Neural progenitor cell (in vitro differentiated cells): ENCODE results near the gene TMEM121B. TPM values are rescaled to one million over a fixed set of nuclear protein-coding genes. Genes with fewer than 3 reads are reported as not detected.

Experiments
- DNase-seq: peaks from one replicate; pipeline ENCODE4 v3.0.0-alpha.2; 2016; ENCODE audit warnings: low spot score
- H2AFZ ChIP-seq: fragments of 200-600 bp; sonication (generic); replicated peaks from 2 replicates; pipeline ENCODE4 v1.6.1; 2016; ENCODE audit warnings: antibody characterized with exemption
- H3F3A ChIP-seq: fragments of 200-600 bp; sonication (generic); 2 replicates; pipeline ENCODE4 v1.6.1; 2016; ENCODE audit warnings: antibody characterized with exemption, low read depth
- H3K27ac ChIP-seq: fragments of 200-600 bp; sonication (generic); 2 replicates; pipeline ENCODE4 v1.5.1; 2016; ENCODE audit warnings: mild to moderate bottlenecking
- H3K27me3 ChIP-seq: fragments of 200-600 bp; sonication (generic); 2 replicates; pipeline ENCODE4 v1.6.1; 2016; ENCODE audit warnings: mild to moderate bottlenecking, moderate library complexity
- H3K36me3 ChIP-seq: fragments of 200-600 bp; sonication (generic); 2 replicates; pipeline ENCODE4 v1.5.1; 2016
- H3K4me1 ChIP-seq: fragments of 200-600 bp; sonication (generic); 2 replicates; pipeline ENCODE4 v1.6.1; 2016; ENCODE audit warnings: mixed run types
- H3K4me2 ChIP-seq: fragments of 200-600 bp; sonication (generic); 2 replicates; pipeline ENCODE4 v1.6.1; 2016
- H3K4me3 ChIP-seq: fragments of 200-600 bp; sonication (generic); 2 replicates; pipeline ENCODE4 v1.5.1; 2016
- H3K79me2 ChIP-seq: fragments of 200-600 bp; sonication (generic); 2 replicates; pipeline ENCODE4 v1.6.1; 2016; ENCODE audit warnings: low read depth
- H3K9ac ChIP-seq: fragments of 200-600 bp; sonication (generic); 2 replicates; pipeline ENCODE4 v1.6.1; 2016
- H3K9me3 ChIP-seq: fragments of 200-600 bp; sonication (generic); 2 replicates; pipeline ENCODE4 v1.5.1; 2016; ENCODE audit warnings: low read depth
- H4K20me1 ChIP-seq: fragments of 200-600 bp; sonication (generic); 2 replicates; pipeline ENCODE4 v1.6.1; 2016; ENCODE audit warnings: low read depth
- H3K27ac Mint-ChIP-seq: 3 replicates; pipeline ENCODE4 v1.8.0; 2021; ENCODE audit warnings: mixed read lengths
- H3K27me3 Mint-ChIP-seq: 2 replicates; pipeline ENCODE4 v1.8.0; 2022; ENCODE audit warnings: low read depth, mild to moderate bottlenecking, inconsistent platforms, moderate library complexity, mixed read lengths; ENCODE audit not compliant: insufficient read depth
- H3K36me3 Mint-ChIP-seq: 3 replicates; pipeline ENCODE4 v1.8.0; 2021; ENCODE audit warnings: mixed read lengths
- H3K4me1 Mint-ChIP-seq: 3 replicates; pipeline ENCODE4 v1.8.0; 2021; ENCODE audit warnings: mixed read lengths
- H3K4me3 Mint-ChIP-seq: 3 replicates; pipeline ENCODE4 v1.8.0; 2021; ENCODE audit warnings: mild to moderate bottlenecking, moderate library complexity, mixed read lengths
- H3K9me3 Mint-ChIP-seq: 3 replicates; pipeline ENCODE4 v1.8.0; 2020; ENCODE audit warnings: mixed read lengths
- CTCF ChIP-seq: fragments of 200-600 bp; sonication (generic); IDR thresholded peaks from 2 replicates; pipeline ENCODE4 v1.5.1; 2017; ENCODE audit warnings: antibody characterized with exemption, mild to moderate bottlenecking
- EZH2 ChIP-seq: fragments of 200-600 bp; sonication (generic); IDR thresholded peaks from 2 replicates; pipeline ENCODE4 v1.6.1; 2017; ENCODE audit warnings: antibody characterized with exemption, mild to moderate bottlenecking, moderate library complexity
- EZH2phosphoT487 ChIP-seq: fragments of 200-600 bp; sonication (generic); IDR thresholded peaks from 2 replicates; pipeline ENCODE4 v1.6.1; 2017; ENCODE audit warnings: antibody characterized with exemption
- total RNA-seq: library from RNA; depleted of rRNA; stranded (reverse); fragments of >200 nt; gene quantifications from 2 replicates; pipeline ENCODE4 v1.2.3, GENCODE V29; 2015; ENCODE audit warnings: low replicate concordance

Gene TMEM121B
- total RNA-seq, 1 donor from 2014 or later, result 2.8 TPM

GRCh38 chr22:17155941-17156340, 34.8 kb upstream of the TMEM121B start:
- H4K20me1 ChIP-seq, result peaks cover 71% of the 10 kb centered on the region
- peaks cover 13% of the 10 kb centered on the region for H3K4me1 ChIP-seq
- H3K9me3 ChIP-seq, result no peaks in the 10 kb centered on the region
- H3K79me2 ChIP-seq, result peaks cover 72% of the 10 kb centered on the region
- H3K4me2 ChIP-seq, result peak overlapping the region; percentile 31
- H3K27me3 Mint-ChIP-seq, result no peaks in the 10 kb centered on the region
- peaks cover 23% of the 10 kb centered on the region for H3K4me1 Mint-ChIP-seq
- no peak overlapping the region for H3K4me3 ChIP-seq
- no peak overlapping the region for H3K9ac ChIP-seq
- TF ChIP-seq EZH2phosphoT487 (no peak), CTCF (no peak), EZH2 (no peak)
- no peak overlapping the region for H3K27ac ChIP-seq
- H3K36me3 Mint-ChIP-seq, result peaks cover 10% of the 10 kb centered on the region
- H3K27me3 ChIP-seq, result no peaks in the 10 kb centered on the region
- H3K9me3 Mint-ChIP-seq, result no peaks in the 10 kb centered on the region
- no peak overlapping the region for H3K27ac Mint-ChIP-seq
- H2AFZ ChIP-seq, result no peak overlapping the region
- no peaks in the 10 kb centered on the region for H3K36me3 ChIP-seq
- peaks cover 19% of the 10 kb centered on the region for H3F3A ChIP-seq
- DNase-seq, result no peak
- H3K4me3 Mint-ChIP-seq, result no peak overlapping the region

DNA sequence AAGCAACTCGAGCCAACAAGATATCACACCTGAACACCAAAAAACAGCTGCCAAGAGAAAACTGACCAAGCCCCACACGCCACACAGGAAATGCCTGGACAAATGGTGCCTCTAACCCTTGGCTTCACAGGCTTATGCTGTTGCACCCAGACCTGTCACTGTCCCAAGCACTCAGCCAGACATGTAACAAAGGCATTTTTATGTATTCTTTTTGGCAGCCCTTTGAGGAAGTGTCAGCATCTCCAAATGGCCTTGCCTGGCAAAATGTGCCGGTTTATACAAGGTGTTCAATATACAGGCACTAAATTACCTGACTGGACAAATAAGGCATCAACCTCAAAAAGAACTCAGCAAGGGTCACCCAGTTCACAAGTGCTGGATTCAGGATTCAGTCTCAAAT, 31.8 kb upstream of the TMEM121B start:
- H3K27ac Mint-ChIP-seq, result no peak overlapping the region
- Histone ChIP-seq H3K9ac (no peak overlapping the region), H3K79me2 (peaks cover 97% of the 10 kb centered on the region), H3F3A (peaks cover 8% of the 10 kb centered on the region), H4K20me1 (peaks cover 89% of the 10 kb centered on the region), H3K4me1 (peaks cover 5% of the 10 kb centered on the region), H3K4me2 (no peak overlapping the region), H3K4me3 (no peak overlapping the region), H3K27me3 (no peaks in the 10 kb centered on the region), H2AFZ (no peak overlapping the region), H3K36me3 (no peaks in the 10 kb centered on the region), H3K27ac (no peak overlapping the region), H3K9me3 (no peaks in the 10 kb centered on the region)
- H3K9me3 Mint-ChIP-seq, result no peaks in the 10 kb centered on the region
- peaks cover 7% of the 10 kb centered on the region for H3K36me3 Mint-ChIP-seq
- no peak overlapping the region for H3K4me3 Mint-ChIP-seq
- no peaks in the 10 kb centered on the region for H3K27me3 Mint-ChIP-seq
- peaks cover 13% of the 10 kb centered on the region for H3K4me1 Mint-ChIP-seq
- no peak for DNase-seq
- TF ChIP-seq CTCF (no peak), EZH2phosphoT487 (no peak), EZH2 (no peak)

GRCh38 chr22:17152340-17152739, 31.2 kb upstream of the TMEM121B start:
- no peak for DNase-seq
- Mint-ChIP-seq H3K4me3 (no peak overlapping the region), H3K27me3 (no peaks in the 10 kb centered on the region), H3K36me3 (peaks cover 12% of the 10 kb centered on the region), H3K9me3 (no peaks in the 10 kb centered on the region), H3K27ac (no peak overlapping the region), H3K4me1 (peaks cover 9% of the 10 kb centered on the region)
- H3K27ac ChIP-seq, result no peak overlapping the region
- no peak overlapping the region for H2AFZ ChIP-seq
- peaks cover 95% of the 10 kb centered on the region for H3K79me2 ChIP-seq
- peaks cover 83% of the 10 kb centered on the region for H4K20me1 ChIP-seq
- H3F3A ChIP-seq, result peaks cover 2% of the 10 kb centered on the region
- no peaks in the 10 kb centered on the region for H3K36me3 ChIP-seq
- no peak overlapping the region for H3K9ac ChIP-seq
- no peak overlapping the region for H3K4me2 ChIP-seq
- no peak overlapping the region for H3K4me3 ChIP-seq
- TF ChIP-seq CTCF (no peak), EZH2 (no peak), EZH2phosphoT487 (no peak)
- no peaks in the 10 kb centered on the region for H3K27me3 ChIP-seq
- H3K4me1 ChIP-seq, result peaks cover 2% of the 10 kb centered on the region
- H3K9me3 ChIP-seq, result no peaks in the 10 kb centered on the region
